Lung (tissue), 12 donors: ENCODE data around the gene TBX4. TPM values are rescaled to one million over a fixed set of nuclear protein-coding genes. Genes with fewer than 3 reads are reported as not detected.

ENCODE experiments used
- ATAC-seq: fragments of 200-7000 bp; cut with Tn5 transposase; one replicate; pipeline ENCODE4 v1.9.1; 2020; ENCODE audit warnings: moderate number of reproducible peaks; ENCODE audit not compliant: insufficient read depth, low FRiP score
- DNase-seq, 3 donors: peaks; one replicate each; pipeline ENCODE4 v3.0.0-alpha.2; 2013 to 2017
- H3K27ac ChIP-seq, 2 donors: one replicate each; pipeline ENCODE4 v1.5.1; 2013; ENCODE audit warnings: mild to moderate bottlenecking in 2 of 2, moderate library complexity in 2 of 2, control low read depth in 1 of 2, inconsistent platforms in 1 of 2, low read depth in 1 of 2, low read length in 1 of 2
- H3K27me3 ChIP-seq, 3 donors: one replicate each; pipeline ENCODE4 v1.5.1; 2013; ENCODE audit warnings: low read length in 2 of 3; ENCODE audit not compliant: control insufficient read depth in 3 of 3, insufficient read depth in 3 of 3
- H3K36me3 ChIP-seq, 4 donors: one replicate each; pipeline ENCODE4 v1.5.1; 2013; ENCODE audit warnings: low read length in 4 of 4, mild to moderate bottlenecking in 1 of 4, moderate library complexity in 1 of 4; ENCODE audit not compliant: control insufficient read depth in 4 of 4, insufficient read depth in 4 of 4
- H3K4me1 ChIP-seq, 5 donors: one replicate each; pipeline ENCODE4 v1.5.1; 2013; ENCODE audit warnings: low read length in 5 of 5, mild to moderate bottlenecking in 2 of 5, moderate library complexity in 1 of 5; ENCODE audit not compliant: control insufficient read depth in 5 of 5, insufficient read depth in 5 of 5
- H3K4me3 ChIP-seq: one replicate; pipeline ENCODE4 v1.5.1; 2013; ENCODE audit warnings: mild to moderate bottlenecking, control low read depth, moderate library complexity
- H3K9ac ChIP-seq, 2 donors: one replicate each; pipeline ENCODE4 v1.5.1; 2013; ENCODE audit warnings: low read length in 2 of 2, control low read depth in 1 of 2; ENCODE audit not compliant: insufficient read depth in 1 of 2
- H3K9me3 ChIP-seq, 4 donors: one replicate each; pipeline ENCODE4 v1.5.1; 2013; ENCODE audit warnings: low read length in 3 of 4, mild to moderate bottlenecking in 1 of 4, moderate library complexity in 1 of 4; ENCODE audit not compliant: control insufficient read depth in 4 of 4, insufficient read depth in 3 of 4
- CTCF ChIP-seq: IDR thresholded peaks from 2 replicates; pipeline ENCODE4 v1.5.1; 2012; ENCODE audit warnings: mild to moderate bottlenecking; ENCODE audit errors: control extremely low read depth, extremely low read depth
- WGBS, 2 donors: extraction: QIAGEN DNeasy Blood & Tissue Kit; methylation state at CpG; one replicate each; pipeline ENCODE4 v1.1.7; 2013; 5-methylcytosine and 5-hydroxymethylcytosine counted together
- polyA plus RNA-seq, 2 donors: library from polyadenylated mRNA; stranded (reverse); fragments of 200-250 nt; gene quantifications; one replicate each; pipeline ENCODE4 v1.2.1, GENCODE V29; 2013
- total RNA-seq, 2 donors: library from RNA; depleted of rRNA in 1 of 2; stranded (reverse); fragments of >200 nt in 1 of 2; gene quantifications; one replicate each; pipeline ENCODE4 v1.2.1, GENCODE V29; 2014 to 2021
- donor health status: control.
- donor health status: control.
- donor health status: Bipolar disorder and iron deficiency.
- donor health status: healthy.
- donor health status: DM: yes; HTN: yes; CAD: no.

The TBX4 gene
- total and polyA plus RNA-seq, 4 donors, result 6.1 to 53.7 (median 22.0) TPM

GRCh38 chr17:61485067-61485775, 33.0 kb downstream of the TBX4 start:
- Histone ChIP-seq H3K9ac (no peak overlapping the region), H3K27me3 (peaks cover 0 to 2% (median 0%) of the 10 kb centered on the region in 3 donors), H3K9me3 (peaks cover 0 to 3% (median 0%) of the 10 kb centered on the region in 4 donors), H3K36me3 (peaks cover 0 to 46% (median 15%) of the 10 kb centered on the region in 4 donors), H3K4me3 (no peak overlapping the region), H3K4me1 (peaks cover 0 to 71% (median 22%) of the 10 kb centered on the region in 5 donors), H3K27ac (peak overlapping the region in 1 of 2 donors; percentile 62)
- DNase-seq (no peak), ATAC-seq (no peak)
- WGBS, 2 donors, result 88 to 90% methylated on average over 8 of the region's 8 CpGs
- no peak for TF ChIP-seq CTCF

- DNase-seq (peak; percentile 92 to 95 (median 94)), ATAC-seq (peak; percentile 8)
- Histone ChIP-seq H3K36me3 (peaks cover 0 to 34% (median 12%) of the 10 kb centered on the region in 4 donors), H3K4me1 (peaks cover 0 to 71% (median 22%) of the 10 kb centered on the region in 5 donors), H3K9me3 (peaks cover 0 to 3% (median 0%) of the 10 kb centered on the region in 4 donors), H3K9ac (no peak overlapping the region), H3K4me3 (no peak overlapping the region), H3K27ac (peak overlapping the region in 1 of 2 donors; percentile 62), H3K27me3 (peaks cover 0 to 2% (median 0%) of the 10 kb centered on the region in 3 donors)
- 61 to 78% methylated on average over 22 of the region's 22 CpGs for WGBS, 2 donors
- no peak for TF ChIP-seq CTCF
Measured at GRCh38 chr17:61486135-61487120, 34.2 kb downstream of the TBX4 start.

GRCh38 chr17:61487161-61487988, 35.2 kb downstream of the TBX4 start:
- H3K9me3 ChIP-seq, result peaks cover 0 to 3% (median 0%) of the 10 kb centered on the region in 4 donors
- no peak for TF ChIP-seq CTCF
- peak in 2 of 3 donors; percentile 55 to 66 for DNase-seq
- peaks cover 0 to 2% (median 0%) of the 10 kb centered on the region in 3 donors for H3K27me3 ChIP-seq
- no peak overlapping the region for H3K4me3 ChIP-seq
- peaks cover 0 to 66% (median 22%) of the 10 kb centered on the region in 5 donors for H3K4me1 ChIP-seq
- H3K27ac ChIP-seq, result peak overlapping the region in 1 of 2 donors; percentile 2
- ATAC-seq, result no peak
- H3K36me3 ChIP-seq, result peaks cover 0 to 28% (median 8%) of the 10 kb centered on the region in 4 donors
- no peak overlapping the region for H3K9ac ChIP-seq
- 73 to 78% methylated on average over 28 of the region's 28 CpGs for WGBS, 2 donors
